K562 (cell line): ENCODE results near the gene CLNK. TPM values are rescaled to one million over a fixed set of nuclear protein-coding genes. Genes with fewer than 3 reads are reported as not detected.

Source experiments
- ATAC-seq: fragments of 200-7000 bp; cut with Tn5 transposase; 3 replicates; pipeline ENCODE4 v1.9.1; 2020; ENCODE audit warnings: moderate library complexity
- BruUV-seq: library from RNA; stranded (reverse); fragments of 400-500 nt; replicated peaks from 2 replicates; lab custom pipeline; 2021; lab: Mats Ljungman, UMichigan
- CTCF ChIA-PET: fragments of 300-600 bp; formaldehyde crosslinking; extraction: SDS; loops from one replicate; lab custom pipeline; 2021; ENCODE audit warnings: low intra/inter-chr PET ratio; lab: Yijun Ruan, JAX
- POLR2A ChIA-PET: fragments of 300-600, 350-650 bp; sonication (Branson Sonifier 250); formaldehyde crosslinking; extraction: SDS; loops from one replicate; lab custom pipeline; 2021; ENCODE audit warnings: antibody characterized with exemption, inconsistent platforms; lab: Yijun Ruan, JAX
- DNase-seq, 4 experiments: peaks; one replicate each; pipeline versions ENCODE4 v3.0.0 to v3.0.0-alpha.2; 2011 to 2018; ENCODE audit warnings: low spot score in 3 of 4, mixed read lengths in 3 of 4; ENCODE audit errors: extremely low read depth in 1 of 4
- FAIRE-seq: peaks from 2 replicates; lab custom pipeline; 2011; peaks lifted over from hg19 to GRCh38; lab: Jason Lieb, UNC
- H2AFZ ChIP-seq: 2 replicates; pipeline ENCODE4 v1.6.0; 2011; ENCODE audit warnings: low read depth, low read length, control low read depth, inconsistent platforms
- H3K27ac ChIP-seq: fragments of 200-600 bp; 3 replicates; pipeline ENCODE4 v1.8.0; 2011; ENCODE audit warnings: low read depth, mild to moderate bottlenecking, control low read depth, inconsistent platforms, low read length, moderate library complexity, mixed read lengths; ENCODE audit errors: extremely low read depth
- H3K27me3 ChIP-seq, 2 experiments: fragments of 300-600 bp in 1 of 2; 2 replicates in 1 of 2; 3 replicates in 1 of 2; pipeline versions ENCODE4 v1.6.0 to v1.8.0; 2011; ENCODE audit warnings: inconsistent platforms in 2 of 2, low read length in 2 of 2, mild to moderate bottlenecking in 1 of 2, mixed read lengths in 1 of 2, moderate library complexity in 1 of 2; ENCODE audit not compliant: control insufficient read depth in 2 of 2, insufficient read depth in 2 of 2
- H3K36me3 ChIP-seq: fragments of 300-600 bp; 3 replicates; pipeline ENCODE4 v1.8.0; 2011; ENCODE audit warnings: mild to moderate bottlenecking, low read length, inconsistent platforms; ENCODE audit not compliant: control insufficient read depth, insufficient read depth
- H3K4me1 ChIP-seq, 2 experiments: fragments of 200-600 bp in 1 of 2; replicated peaks in 1 of 2; 2 replicates in 1 of 2; 3 replicates in 1 of 2; pipeline versions ENCODE4 v1.5.1 to v1.8.0; 2011; ENCODE audit warnings: inconsistent platforms in 2 of 2, low read length in 2 of 2, mild to moderate bottlenecking in 1 of 2, mixed read lengths in 1 of 2, moderate library complexity in 1 of 2; ENCODE audit not compliant: control insufficient read depth in 2 of 2, insufficient read depth in 2 of 2
- H3K4me2 ChIP-seq: 2 replicates; pipeline ENCODE4 v1.6.1; 2011; ENCODE audit warnings: low read length, control low read depth, inconsistent platforms, mixed read lengths; ENCODE audit not compliant: insufficient read depth
- H3K4me3 ChIP-seq: fragments of 200-600 bp; sonication (generic), shearing (Covaris generic); 2 replicates; pipeline ENCODE4 v1.5.1; 2016; ENCODE audit warnings: control low read depth, inconsistent platforms
- H3K79me2 ChIP-seq: fragments of 200-600 bp; 3 replicates; pipeline ENCODE4 v1.8.0; 2011; ENCODE audit warnings: low read length, inconsistent platforms; ENCODE audit not compliant: control insufficient read depth, insufficient read depth
- H3K9ac ChIP-seq, 2 experiments: 2 replicates each; pipeline versions ENCODE4 v1.6.0 to v1.6.1; 2011; ENCODE audit warnings: low read depth in 2 of 2, low read length in 2 of 2, control low read depth in 1 of 2, inconsistent platforms in 1 of 2, mild to moderate bottlenecking in 1 of 2, mixed read lengths in 1 of 2; ENCODE audit not compliant: insufficient read depth in 1 of 2
- H3K9me1 ChIP-seq: one replicate; pipeline ENCODE4 v1.6.0; 2011; ENCODE audit warnings: inconsistent platforms, mild to moderate bottlenecking, low read length, moderate library complexity; ENCODE audit not compliant: control insufficient read depth, insufficient read depth
- H3K9me3 ChIP-seq: replicated peaks from 2 replicates; pipeline ENCODE4 v1.5.1; 2011; ENCODE audit warnings: low read depth, low read length, inconsistent platforms; ENCODE audit not compliant: control insufficient read depth, insufficient read depth
- H4K20me1 ChIP-seq: replicated peaks from 2 replicates; pipeline ENCODE4 v1.6.1; 2011; ENCODE audit warnings: low read length, inconsistent platforms, mixed read lengths; ENCODE audit not compliant: control insufficient read depth, insufficient read depth
- BRCA1 ChIP-seq, 2 experiments: fragments of 450-650 bp in 1 of 2; sonication (generic) in 1 of 2; formaldehyde crosslinking in 1 of 2; IDR thresholded peaks; 2 replicates each; pipeline versions ENCODE4 v1.5.0 to v1.6.1; 2017 to 2020; ENCODE audit warnings: mild to moderate bottlenecking in 1 of 2, missing genetic modification reagents in 1 of 2
- C11orf30 ChIP-seq: fragments of 450-650 bp; IDR thresholded peaks from 2 replicates; pipeline ENCODE4 v1.6.1; 2016; ENCODE audit warnings: low read depth, mild to moderate bottlenecking
- CBFA2T3 ChIP-seq: fragments of 450-650 bp; IDR thresholded peaks from 2 replicates; pipeline ENCODE4 v1.6.1; 2017
- CREB5 ChIP-seq: fragments of 250-450 bp; sonication (Bioruptor Pico); IDR thresholded peaks from 2 replicates; pipeline ENCODE4 v1.5.0; 2020; ENCODE audit warnings: mild to moderate bottlenecking
- NCOR1 ChIP-seq: fragments of 450-650 bp; IDR thresholded peaks from 2 replicates; pipeline ENCODE4 v1.6.1; 2016; ENCODE audit warnings: mild to moderate bottlenecking, moderate library complexity
- PHF8 ChIP-seq: fragments of 200-600 bp; sonication (generic); IDR thresholded peaks from 2 replicates; pipeline ENCODE4 v1.6.1; 2012; ENCODE audit warnings: mixed run types, mild to moderate bottlenecking, inconsistent platforms, low read length, moderate library complexity, borderline replicate concordance
- TRIM28 ChIP-seq: fragments of 450-650 bp; IDR thresholded peaks from 2 replicates; pipeline ENCODE4 v1.6.1; 2017
- ZEB2 ChIP-seq: fragments of 450-650 bp; IDR thresholded peaks from 2 replicates; pipeline ENCODE4 v1.6.1; 2016
- ZNF347 ChIP-seq: fragments of 450-650 bp; formaldehyde crosslinking; IDR thresholded peaks from 2 replicates; pipeline ENCODE4 v1.4.0; 2020; ENCODE audit warnings: low read depth, mild to moderate bottlenecking, moderate library complexity
- WGBS: fragments of 100-300 bp; shearing (Covaris generic); methylation state at CpG from one replicate; pipeline ENCODE4 v1.1.6; 2016; ENCODE audit warnings: low coverage, mixed read lengths; ENCODE audit not compliant: insufficient coverage; ENCODE audit errors: missing lambda C conversion rate; 5-methylcytosine and 5-hydroxymethylcytosine counted together
- in situ Hi-C: fragments of 300-500 bp; cut with MboI; formaldehyde crosslinking; loops from 4 replicates; pipeline ENCODE4 v1.15.0; 2018; ENCODE audit warnings: inconsistent platforms, mixed read lengths
- intact Hi-C: fragments of 100-400 bp; cut with micrococcal nuclease; formaldehyde crosslinking; loops from 2 replicates; pipeline ENCODE4 v1.14.2; 2022
- polyA plus RNA-seq, 8 experiments: library from polyadenylated mRNA; depleted of rRNA in 4 of 8; stranded (reverse) in 5 of 8; unstranded in 3 of 8; fragments of >200 nt; fragmentation: Nextera tagmentation in 2 of 8; fragmentation: Illumina TruSeq in 1 of 8; extraction: Ambion mirVana in 2 of 8; extraction: Trizol in 1 of 8; gene quantifications; 2 replicates each; pipeline versions ENCODE4 v1.2.1 to v1.2.3, GENCODE V29; 2011 to 2014; ENCODE audit warnings: inconsistent platforms in 1 of 8, missing spikeins in 1 of 8
- total RNA-seq, 7 experiments: library from RNA; depleted of rRNA in 6 of 7; stranded (reverse); fragments of >200 nt in 6 of 7; fragmentation: Illumina TruSeq in 2 of 7; extraction: Trizol in 2 of 7; gene quantifications; 2 replicates each; pipeline versions ENCODE4 v1.2.1 to v1.2.3, GENCODE V29; 2011 to 2021; ENCODE audit warnings: low replicate concordance in 1 of 7
- TF ChIP-seq, protein P1 (sequence below): sonication (generic); formaldehyde crosslinking; IDR thresholded peaks from 2 replicates; pipeline ENCODE4 v1.9.0; 2022; ENCODE audit warnings: mild to moderate bottlenecking, missing genetic modification reagents

Gene CLNK
- total and polyA plus RNA-seq, 9 of the 15 experiments (the other 6 are each of a cell fraction or from before 2014, with no cell fraction given), result not detected

GRCh38 chr4:10623862-10624261, 60.7 kb downstream of the CLNK start (continued):
- TF ChIP-seq PHF8 (no peak), CBFA2T3 (no peak), C11orf30 (no peak), NCOR1 (no peak), BRCA1 (IDR thresholded peaks at IDR 0.05) (no peak), BRCA1 (CRISPR knock-in tag; IDR thresholded peaks at IDR 0.05) (no peak)
- TF ChIP-seq, protein P1, sequence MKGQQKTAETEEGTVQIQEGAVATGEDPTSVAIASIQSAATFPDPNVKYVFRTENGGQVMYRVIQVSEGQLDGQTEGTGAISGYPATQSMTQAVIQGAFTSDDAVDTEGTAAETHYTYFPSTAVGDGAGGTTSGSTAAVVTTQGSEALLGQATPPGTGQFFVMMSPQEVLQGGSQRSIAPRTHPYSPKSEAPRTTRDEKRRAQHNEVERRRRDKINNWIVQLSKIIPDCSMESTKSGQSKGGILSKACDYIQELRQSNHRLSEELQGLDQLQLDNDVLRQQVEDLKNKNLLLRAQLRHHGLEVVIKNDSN (CRISPR knock-in tag), result no peak

GRCh38 chr4:10623241-10623640, 61.3 kb downstream of the CLNK start:
- no TSS peak for BruUV-seq
- CTCF ChIA-PET, result no interaction called here
- WGBS, result 0% methylated on average over 4 of the region's 4 CpGs
- DNase-seq (no peak), FAIRE-seq (no peak), ATAC-seq (no peak)
- Histone ChIP-seq H3K9me3 (no peaks in the 10 kb centered on the region), H3K9me1 (no peaks in the 10 kb centered on the region), H3K4me2 (no peak overlapping the region), H3K27me3 (no peaks in the 10 kb centered on the region), H2AFZ (no peak overlapping the region), H3K36me3 (no peaks in the 10 kb centered on the region), H3K4me3 (no peak overlapping the region), H3K9ac (no peak overlapping the region), H3K27ac (no peak overlapping the region), H4K20me1 (no peaks in the 10 kb centered on the region), H3K4me1 (no peaks in the 10 kb centered on the region), H3K79me2 (no peaks in the 10 kb centered on the region)
- in situ Hi-C loops (no loop called here), intact Hi-C loops (no loop called here)
- POLR2A ChIA-PET, result no interaction called here
- no peak for TF ChIP-seq ZEB2
- no peak for TF ChIP-seq ZNF347 (CRISPR knock-in tag)
- no peak for TF ChIP-seq TRIM28
- no peak for TF ChIP-seq CREB5 (CRISPR knock-in tag)
